HEK293T (cell line): Measurements from ENCODE around the gene TP53INP2.

Experiments used
- BHLHE40 ChIP-seq: fragments of 450-650 bp; IDR thresholded peaks from 2 replicates; pipeline ENCODE4 v1.6.1; 2016; ENCODE audit warnings: mild to moderate bottlenecking, moderate library complexity, borderline replicate concordance
- CTBP1 ChIP-seq: fragments of 450-650 bp; IDR thresholded peaks from 2 replicates; pipeline ENCODE4 v1.6.1; 2016; ENCODE audit warnings: borderline replicate concordance
- ELF4 ChIP-seq: fragments of 450-650 bp; IDR thresholded peaks from 2 replicates; pipeline ENCODE4 v1.6.1; 2017; ENCODE audit warnings: antibody characterized with exemption
- FOXA1 ChIP-seq: fragments of 450-650 bp; IDR thresholded peaks from 2 replicates; pipeline ENCODE4 v1.6.1; 2016; ENCODE audit warnings: mild to moderate bottlenecking
- FOXK2 ChIP-seq: fragments of 450-650 bp; IDR thresholded peaks from 2 replicates; pipeline ENCODE4 v1.6.1; 2016; ENCODE audit warnings: mild to moderate bottlenecking
- FOXM1 ChIP-seq: fragments of 450-650 bp; IDR thresholded peaks from 2 replicates; pipeline ENCODE4 v1.6.1; 2017; ENCODE audit warnings: mild to moderate bottlenecking, borderline replicate concordance
- L3MBTL2 ChIP-seq: fragments of 450-650 bp; conservative IDR thresholded peaks from 2 replicates; pipeline ENCODE4 v1.6.1; 2016; ENCODE audit warnings: mild to moderate bottlenecking
- SP1 ChIP-seq: fragments of 450-650 bp; IDR thresholded peaks from 2 replicates; pipeline ENCODE4 v1.6.1; 2017
- SUZ12 ChIP-seq: fragments of 450-650 bp; IDR thresholded peaks from 2 replicates; pipeline ENCODE4 v1.6.1; 2016; ENCODE audit warnings: mild to moderate bottlenecking
- TARDBP ChIP-seq: fragments of 450-650 bp; IDR thresholded peaks from 2 replicates; pipeline ENCODE4 v1.6.1; 2016
- ZNF384 ChIP-seq: fragments of 450-650 bp; IDR thresholded peaks from 2 replicates; pipeline ENCODE4 v1.6.1; 2016

- TF ChIP-seq SUZ12 = no peak
- no peak for TF ChIP-seq FOXK2
- no peak for TF ChIP-seq BHLHE40
- no peak for TF ChIP-seq SP1
- TF ChIP-seq TARDBP = no peak
- TF ChIP-seq FOXA1 = no peak
- no peak for TF ChIP-seq ELF4
- no peak for TF ChIP-seq L3MBTL2
- no peak for TF ChIP-seq CTBP1
- TF ChIP-seq ZNF384 = no peak
- no peak for TF ChIP-seq FOXM1
These were observed 2.2 kb downstream of the TP53INP2 start for GRCh38 chr20:34706302-34706875.
